ENCODE data around the gene MS4A4A.

Gene MS4A4A

GRCh38 chr11:60357771-60358170 lies 77.3 kb downstream of the MS4A4A start:
- DNase-seq (ENCODE audit: low read depth) = no peak
- no peak overlapping the region for H3K4me3 ChIP-seq (ENCODE audit: low read depth, low read length)
- no peak for TF ChIP-seq CTCF (IDR thresholded peaks at IDR 0.05; ENCODE audit: low read depth, low read length, missing control alignments)
- in situ Hi-C loops (cut with HindIII; ENCODE audit: low sequenced_read_pairs) = no loop called here
